ENCODE measurements around the gene PSMD11. TPM values are rescaled to one million over a fixed set of nuclear protein-coding genes. Genes with fewer than 3 reads are reported as not detected.

The PSMD11 gene
- total RNA-seq, 4 donors from 2014 or later: 33.2 to 74.3 (median 52.5) TPM

GRCh38 chr17:32508926-32509325, 64.6 kb downstream of the PSMD11 start:
- DNase-seq: no peak
- Histone ChIP-seq H3K4me1 (peaks cover 0 to 18% (median 9%) of the 10 kb centered on the region in 4 donors), H3K9me3 (no peaks in the 10 kb centered on the region), H3K4me3 (no peak overlapping the region), H3K27me3 (no peaks in the 10 kb centered on the region), H3K27ac (no peak overlapping the region), H3K36me3 (no peaks in the 10 kb centered on the region)
- TF ChIP-seq POLR2A (IDR thresholded peaks at IDR 0.05): no peak
- TF ChIP-seq, protein P1, sequence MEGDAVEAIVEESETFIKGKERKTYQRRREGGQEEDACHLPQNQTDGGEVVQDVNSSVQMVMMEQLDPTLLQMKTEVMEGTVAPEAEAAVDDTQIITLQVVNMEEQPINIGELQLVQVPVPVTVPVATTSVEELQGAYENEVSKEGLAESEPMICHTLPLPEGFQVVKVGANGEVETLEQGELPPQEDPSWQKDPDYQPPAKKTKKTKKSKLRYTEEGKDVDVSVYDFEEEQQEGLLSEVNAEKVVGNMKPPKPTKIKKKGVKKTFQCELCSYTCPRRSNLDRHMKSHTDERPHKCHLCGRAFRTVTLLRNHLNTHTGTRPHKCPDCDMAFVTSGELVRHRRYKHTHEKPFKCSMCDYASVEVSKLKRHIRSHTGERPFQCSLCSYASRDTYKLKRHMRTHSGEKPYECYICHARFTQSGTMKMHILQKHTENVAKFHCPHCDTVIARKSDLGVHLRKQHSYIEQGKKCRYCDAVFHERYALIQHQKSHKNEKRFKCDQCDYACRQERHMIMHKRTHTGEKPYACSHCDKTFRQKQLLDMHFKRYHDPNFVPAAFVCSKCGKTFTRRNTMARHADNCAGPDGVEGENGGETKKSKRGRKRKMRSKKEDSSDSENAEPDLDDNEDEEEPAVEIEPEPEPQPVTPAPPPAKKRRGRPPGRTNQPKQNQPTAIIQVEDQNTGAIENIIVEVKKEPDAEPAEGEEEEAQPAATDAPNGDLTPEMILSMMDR (IDR thresholded peaks at IDR 0.05): no peak

DNA sequence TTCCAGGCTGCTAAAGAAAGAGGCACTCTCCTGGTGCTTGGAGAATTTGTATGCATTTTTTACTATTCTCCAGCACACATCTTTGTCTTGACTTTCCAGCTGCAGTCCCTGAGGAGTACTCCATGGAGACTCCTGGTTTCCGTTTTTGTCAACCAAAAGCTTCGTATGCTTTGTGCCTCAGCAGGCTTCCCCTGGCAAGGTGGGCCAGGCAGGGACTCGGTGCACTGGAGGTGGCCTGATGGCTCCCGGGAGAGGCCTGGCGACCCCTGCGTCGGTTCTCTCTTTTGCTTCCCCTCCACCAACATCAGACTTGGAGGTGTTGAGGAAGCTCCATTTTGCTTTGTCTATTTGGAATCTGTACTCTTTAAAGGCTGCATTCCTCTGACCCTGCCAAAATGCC, 66.2 kb downstream of the PSMD11 start:
- TF ChIP-seq POLR2A (IDR thresholded peaks at IDR 0.05): no peak
- TF ChIP-seq, protein P1 (IDR thresholded peaks at IDR 0.05): no peak
- H3K27me3 ChIP-seq: no peaks in the 10 kb centered on the region

GRCh38 chr17:32512328-32512727, 68.0 kb downstream of the PSMD11 start:
- H3K27me3 ChIP-seq: no peaks in the 10 kb centered on the region
- H3K27ac ChIP-seq: no peak overlapping the region
- no peaks in the 10 kb centered on the region for H3K9me3 ChIP-seq
- H3K4me1 ChIP-seq: peaks cover 0 to 8% (median under 1%) of the 10 kb centered on the region in 4 donors
- TF ChIP-seq, protein P1 (IDR thresholded peaks at IDR 0.05): no peak
- TF ChIP-seq POLR2A (IDR thresholded peaks at IDR 0.05): no peak
- no peak overlapping the region for H3K4me3 ChIP-seq
- DNase-seq: no peak
- no peaks in the 10 kb centered on the region for H3K36me3 ChIP-seq

More for the DNA sequence above, 66.2 kb downstream of the PSMD11 start:
- Histone ChIP-seq H3K36me3 (no peaks in the 10 kb centered on the region), H3K27ac (no peak overlapping the region), H3K4me3 (no peak overlapping the region), H3K4me1 (peaks cover 0 to 3% (median 0%) of the 10 kb centered on the region in 4 donors), H3K9me3 (no peaks in the 10 kb centered on the region)
- DNase-seq: no peak

DNA sequence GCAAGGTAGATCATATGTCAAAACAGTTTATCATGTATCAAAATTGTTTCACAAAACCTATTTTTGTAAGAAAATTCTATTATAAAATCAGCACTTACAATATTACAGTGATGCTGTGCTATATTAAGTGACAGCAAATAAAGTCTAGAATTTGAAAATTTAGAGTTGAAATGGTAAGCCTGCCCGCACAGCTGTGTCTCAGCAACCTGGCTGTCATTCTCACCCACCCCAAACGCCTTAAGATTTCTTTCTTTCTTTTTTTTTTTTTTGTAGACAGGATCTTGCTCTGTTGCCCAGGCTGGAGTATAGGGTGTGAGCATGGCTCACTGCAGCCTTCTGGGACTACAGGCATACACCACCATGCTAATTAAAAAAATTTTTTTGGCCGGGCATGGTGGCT, 69.3 kb downstream of the PSMD11 start:
- peaks cover 0 to 8% (median 1%) of the 10 kb centered on the region in 4 donors for H3K4me1 ChIP-seq
- H3K36me3 ChIP-seq: no peaks in the 10 kb centered on the region
- H3K27me3 ChIP-seq: no peaks in the 10 kb centered on the region
- DNase-seq: no peak
- no peak overlapping the region for H3K27ac ChIP-seq
- TF ChIP-seq, protein P1 (IDR thresholded peaks at IDR 0.05): no peak
- no peak for TF ChIP-seq POLR2A (IDR thresholded peaks at IDR 0.05)
- no peaks in the 10 kb centered on the region for H3K9me3 ChIP-seq
- H3K4me3 ChIP-seq: no peak overlapping the region

- Histone ChIP-seq H3K4me1 (peaks cover 0 to 12% (median 4%) of the 10 kb centered on the region in 4 donors), H3K27ac (no peak overlapping the region), H3K9me3 (no peaks in the 10 kb centered on the region), H3K4me3 (no peak overlapping the region), H3K27me3 (no peaks in the 10 kb centered on the region), H3K36me3 (no peaks in the 10 kb centered on the region)
- no peak for TF ChIP-seq POLR2A (IDR thresholded peaks at IDR 0.05)
- TF ChIP-seq, protein P1 (IDR thresholded peaks at IDR 0.05): no peak
- no peak for DNase-seq
Observed at GRCh38 chr17:32514606-32515005, 70.3 kb downstream of the PSMD11 start.
